ENCODE data around the gene CAMK1G. TPM values are rescaled to one million over a fixed set of nuclear protein-coding genes. Genes with fewer than 3 reads are reported as not detected.
A peak's percentile ranks its signal among the peaks of the same experiment; 100 is the strongest.

CAMK1G gene
- total and polyA plus RNA-seq, 11 donors, result 0.30 to 0.48 TPM; not detected in 9

GRCh38 chr1:209625791-209626285 is 42.3 kb downstream of the CAMK1G start:
- intact Hi-C loops (cut with DNase I), result loop anchor here (2.0 to 10.0 kb wide), 10 partner anchors 21 to 121 kb away; partner anchors contain the start of gene G0S2 (in 1 of the 10)
- DNase-seq, result peak in 1 of 5 donors; percentile 44
- no peak for TF ChIP-seq POLR2A (IDR thresholded peaks at IDR 0.05)
- TF ChIP-seq, protein P1, sequence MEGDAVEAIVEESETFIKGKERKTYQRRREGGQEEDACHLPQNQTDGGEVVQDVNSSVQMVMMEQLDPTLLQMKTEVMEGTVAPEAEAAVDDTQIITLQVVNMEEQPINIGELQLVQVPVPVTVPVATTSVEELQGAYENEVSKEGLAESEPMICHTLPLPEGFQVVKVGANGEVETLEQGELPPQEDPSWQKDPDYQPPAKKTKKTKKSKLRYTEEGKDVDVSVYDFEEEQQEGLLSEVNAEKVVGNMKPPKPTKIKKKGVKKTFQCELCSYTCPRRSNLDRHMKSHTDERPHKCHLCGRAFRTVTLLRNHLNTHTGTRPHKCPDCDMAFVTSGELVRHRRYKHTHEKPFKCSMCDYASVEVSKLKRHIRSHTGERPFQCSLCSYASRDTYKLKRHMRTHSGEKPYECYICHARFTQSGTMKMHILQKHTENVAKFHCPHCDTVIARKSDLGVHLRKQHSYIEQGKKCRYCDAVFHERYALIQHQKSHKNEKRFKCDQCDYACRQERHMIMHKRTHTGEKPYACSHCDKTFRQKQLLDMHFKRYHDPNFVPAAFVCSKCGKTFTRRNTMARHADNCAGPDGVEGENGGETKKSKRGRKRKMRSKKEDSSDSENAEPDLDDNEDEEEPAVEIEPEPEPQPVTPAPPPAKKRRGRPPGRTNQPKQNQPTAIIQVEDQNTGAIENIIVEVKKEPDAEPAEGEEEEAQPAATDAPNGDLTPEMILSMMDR (IDR thresholded peaks at IDR 0.05), result no peak
- peak in 2 of 4 donors; percentile 2 to 13 for ATAC-seq
- peak overlapping the region in 11 of 12 donors; percentile 37 to 80 (median 56) for H3K27ac ChIP-seq
- 74 to 84% (median 77%) methylated on average over 17 to 18 of the region's 18 CpGs for WGBS, 4 donors
- H3K36me3 ChIP-seq, result no peaks in the 10 kb centered on the region
- no peaks in the 10 kb centered on the region for H3K9me3 ChIP-seq
- H3K27me3 ChIP-seq, result no peaks in the 10 kb centered on the region
- H3K4me1 ChIP-seq, result peaks cover 0 to 61% (median 38%) of the 10 kb centered on the region in 12 donors
- no peak overlapping the region for H3K4me3 ChIP-seq

DNA sequence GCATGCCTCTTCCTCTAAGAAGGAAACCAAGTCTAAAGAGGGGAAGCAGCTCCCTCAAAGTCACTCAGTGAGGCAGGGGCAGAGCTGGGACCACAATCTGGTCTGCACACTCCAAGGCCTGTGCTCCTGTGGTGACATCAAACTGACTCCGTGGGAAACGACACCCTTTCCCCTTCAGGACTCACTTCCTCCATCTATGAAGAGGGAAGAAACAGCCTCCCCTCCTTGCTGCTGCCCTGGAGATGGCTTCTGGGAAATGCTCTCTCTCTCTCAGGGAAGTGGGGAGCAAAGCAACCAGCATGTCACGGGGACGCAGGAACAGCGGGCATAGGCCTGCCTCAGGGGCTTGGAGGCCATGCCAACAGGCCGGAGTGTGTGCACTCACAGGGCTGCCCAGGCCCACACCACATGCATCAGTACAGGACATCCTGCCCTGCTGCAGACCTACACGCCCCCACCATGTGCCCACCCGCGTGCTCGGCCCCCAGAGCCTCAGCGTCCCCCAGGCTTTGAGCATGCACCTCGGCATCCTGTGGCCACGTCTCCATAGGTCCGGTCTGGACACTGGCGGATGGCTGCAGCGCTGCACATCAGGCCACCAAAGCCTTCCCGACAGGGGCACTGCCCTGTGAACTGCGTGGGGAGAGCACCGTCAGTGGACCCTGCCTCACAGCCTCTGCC is 43.0 kb downstream of the CAMK1G start:
- intact Hi-C loops (cut with DNase I), result loop anchor here (1.0 to 10.0 kb wide), 11 partner anchors 22 to 121 kb away; partner anchors contain the start of gene G0S2 (in 1 of the 10)

DNA sequence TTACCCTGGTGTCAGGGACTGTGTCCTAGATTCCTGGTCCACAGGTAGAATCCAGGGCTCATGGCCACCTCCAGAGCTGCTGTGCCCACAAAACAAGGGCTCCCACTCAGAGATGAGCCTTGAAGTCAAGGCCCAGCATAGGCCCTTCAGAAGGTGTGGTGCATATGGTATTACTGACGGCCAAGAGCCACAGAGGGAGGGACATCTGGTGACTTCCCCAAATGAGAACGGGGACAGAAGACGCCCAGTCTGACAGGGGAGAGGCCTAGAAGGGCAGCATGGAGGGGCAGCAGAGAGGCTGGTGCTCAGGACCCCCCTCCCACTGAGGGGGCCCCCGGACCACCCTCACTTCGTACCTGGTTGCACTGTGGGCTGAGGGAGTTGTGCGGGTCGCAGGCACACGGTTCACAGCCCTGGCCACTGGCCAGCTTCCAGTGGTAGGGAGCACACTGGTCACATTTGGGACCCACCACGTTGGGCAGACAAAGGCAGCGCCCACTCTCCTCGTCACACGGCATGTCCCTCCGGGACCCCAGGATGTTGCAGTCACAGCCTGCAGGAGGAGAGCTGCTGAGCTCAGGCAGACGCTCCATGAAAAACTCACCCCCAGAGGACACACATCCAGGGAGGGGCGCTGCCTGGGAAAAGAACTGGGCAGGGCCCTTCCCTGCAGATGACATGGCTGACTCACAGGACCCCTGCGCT is 43.7 kb downstream of the CAMK1G start:
- no peaks in the 10 kb centered on the region for H3K36me3 ChIP-seq
- 53 to 81% (median 56%) methylated on average over 3 to 16 of the region's 16 CpGs for WGBS, 4 donors
- peaks cover 0 to 59% (median 40%) of the 10 kb centered on the region in 12 donors for H3K4me1 ChIP-seq
- no peaks in the 10 kb centered on the region for H3K27me3 ChIP-seq
- H3K27ac ChIP-seq, result peak overlapping the region in 5 of 12 donors; percentile 13 to 56 (median 22)
- ATAC-seq (no peak), DNase-seq (peak in 1 of 5 donors; percentile 40)
- intact Hi-C loops (cut with DNase I), result loop anchor here (1.0 to 10.0 kb wide), 11 partner anchors 22 to 120 kb away; partner anchors contain the start of gene G0S2 (in 1 of the 10)
- TF ChIP-seq, protein P1 (IDR thresholded peaks at IDR 0.05), result no peak
- no peak for TF ChIP-seq POLR2A (IDR thresholded peaks at IDR 0.05)
- H3K4me3 ChIP-seq, result peak overlapping the region in 2 of 12 donors; percentile 7 to 38
- H3K9me3 ChIP-seq, result no peaks in the 10 kb centered on the region

More for the DNA sequence above, 43.0 kb downstream of the CAMK1G start:
- Histone ChIP-seq H3K27ac (peak overlapping the region in 9 of 12 donors; percentile 37 to 80 (median 56)), H3K4me3 (no peak overlapping the region), H3K36me3 (no peaks in the 10 kb centered on the region), H3K9me3 (no peaks in the 10 kb centered on the region), H3K4me1 (peaks cover 0 to 61% (median 42%) of the 10 kb centered on the region in 12 donors), H3K27me3 (no peaks in the 10 kb centered on the region)
- no peak for ATAC-seq
- no peak for DNase-seq
- WGBS, 4 donors, result 86 to 89% (median 89%) methylated on average over 12 to 19 of the region's 19 CpGs
- TF ChIP-seq, protein P1 (IDR thresholded peaks at IDR 0.05), result no peak
- TF ChIP-seq POLR2A (IDR thresholded peaks at IDR 0.05), result no peak

Data from heart left ventricle (tissue), 16 donors.